NCI-H1694 treated with DMSO at 0.1 percent for 48 hours (cell line): ENCODE measurements around the gene PML.

Experiments used
- DNase-seq: peaks from one replicate; lab custom pipeline; 2025; lab: John Stamatoyannopoulos, UW

The PML gene, protein sequence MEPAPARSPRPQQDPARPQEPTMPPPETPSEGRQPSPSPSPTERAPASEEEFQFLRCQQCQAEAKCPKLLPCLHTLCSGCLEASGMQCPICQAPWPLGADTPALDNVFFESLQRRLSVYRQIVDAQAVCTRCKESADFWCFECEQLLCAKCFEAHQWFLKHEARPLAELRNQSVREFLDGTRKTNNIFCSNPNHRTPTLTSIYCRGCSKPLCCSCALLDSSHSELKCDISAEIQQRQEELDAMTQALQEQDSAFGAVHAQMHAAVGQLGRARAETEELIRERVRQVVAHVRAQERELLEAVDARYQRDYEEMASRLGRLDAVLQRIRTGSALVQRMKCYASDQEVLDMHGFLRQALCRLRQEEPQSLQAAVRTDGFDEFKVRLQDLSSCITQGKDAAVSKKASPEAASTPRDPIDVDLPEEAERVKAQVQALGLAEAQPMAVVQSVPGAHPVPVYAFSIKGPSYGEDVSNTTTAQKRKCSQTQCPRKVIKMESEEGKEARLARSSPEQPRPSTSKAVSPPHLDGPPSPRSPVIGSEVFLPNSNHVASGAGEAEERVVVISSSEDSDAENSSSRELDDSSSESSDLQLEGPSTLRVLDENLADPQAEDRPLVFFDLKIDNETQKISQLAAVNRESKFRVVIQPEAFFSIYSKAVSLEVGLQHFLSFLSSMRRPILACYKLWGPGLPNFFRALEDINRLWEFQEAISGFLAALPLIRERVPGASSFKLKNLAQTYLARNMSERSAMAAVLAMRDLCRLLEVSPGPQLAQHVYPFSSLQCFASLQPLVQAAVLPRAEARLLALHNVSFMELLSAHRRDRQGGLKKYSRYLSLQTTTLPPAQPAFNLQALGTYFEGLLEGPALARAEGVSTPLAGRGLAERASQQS

GRCh38 chr15:73994413-73994883 is at the start of gene PML:
TSS of gene PML (plus strand) at chr15:73994716. CDS start at chr15:73994813, 97 bp downstream.
- peak; percentile 79 for DNase-seq

GRCh38 chr15:73945130-73945508 is 49.4 kb upstream of the PML start:
- DNase-seq: no peak

GRCh38 chr15:73946046-73946721 is 48.3 kb upstream of the PML start:
- DNase-seq: no peak

GRCh38 chr15:73946795-73947370 is 47.6 kb upstream of the PML start:
- no peak for DNase-seq

DNA sequence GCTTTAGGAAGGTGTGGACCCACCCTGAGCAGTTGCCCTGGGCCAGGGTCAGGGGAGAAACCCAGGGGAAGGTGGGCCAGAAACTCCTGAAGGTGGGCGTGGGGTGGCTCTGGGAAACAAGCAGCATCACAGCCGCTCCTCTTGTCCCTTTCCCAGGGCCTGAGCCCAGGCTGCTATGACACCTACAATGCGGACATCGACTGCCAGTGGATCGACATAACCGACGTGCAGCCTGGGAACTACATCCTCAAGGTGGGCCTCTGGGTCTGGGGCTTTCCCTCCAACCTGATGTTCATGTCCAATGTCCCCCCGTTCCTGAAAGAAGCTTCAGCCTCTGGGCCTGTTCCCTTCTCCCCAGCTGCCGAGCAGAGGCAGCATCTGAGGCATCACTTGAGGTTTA is 46.9 kb upstream of the PML start:
- DNase-seq: no peak

- no peak for DNase-seq
These were observed 46.1 kb upstream of the PML start for GRCh38 chr15:73948396-73948795.

GRCh38 chr15:73948982-73949381 is 45.5 kb upstream of the PML start:
- DNase-seq: no peak

GRCh38 chr15:73949496-73949895 is 45.0 kb upstream of the PML start:
- no peak for DNase-seq

- no peak for DNase-seq
These were observed 44.1 kb upstream of the PML start for GRCh38 chr15:73950479-73950830.

DNA sequence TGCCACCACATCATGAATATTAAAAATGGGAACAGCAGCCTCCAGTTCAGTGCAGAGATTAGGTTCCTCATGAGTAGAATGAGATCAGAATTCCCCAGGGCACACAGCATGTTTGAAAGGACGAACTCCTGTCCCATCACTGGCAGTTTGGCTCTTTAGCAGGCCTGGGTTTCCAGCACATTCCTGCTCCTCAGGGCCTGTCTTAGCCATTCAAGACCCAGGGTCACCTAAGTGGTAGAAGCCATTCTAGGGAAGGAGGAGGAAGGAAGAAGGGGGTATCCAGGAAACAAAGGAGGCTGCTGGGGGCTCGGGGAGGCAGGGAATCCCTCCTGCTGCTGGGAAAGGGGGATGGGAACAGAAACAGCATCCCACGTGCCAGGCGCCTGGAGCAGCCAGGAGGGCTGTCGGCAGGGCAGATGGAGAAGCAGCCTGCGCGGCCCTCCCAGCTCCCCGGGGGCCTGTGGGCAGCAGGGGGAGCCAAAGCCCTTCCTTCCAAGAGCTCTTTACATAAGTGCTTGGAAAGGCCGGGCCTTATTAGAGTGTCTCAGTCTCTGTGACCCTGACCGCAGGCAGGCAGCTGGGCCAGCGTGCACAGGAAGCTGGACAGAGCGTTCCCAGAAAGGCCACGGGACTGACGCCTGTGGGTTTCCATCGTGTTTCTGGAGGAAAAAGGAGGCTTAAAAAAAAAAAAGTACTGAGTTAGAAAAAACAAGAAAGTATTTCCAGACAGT is 43.5 kb upstream of the PML start:
- DNase-seq: peak; percentile 85

DNA sequence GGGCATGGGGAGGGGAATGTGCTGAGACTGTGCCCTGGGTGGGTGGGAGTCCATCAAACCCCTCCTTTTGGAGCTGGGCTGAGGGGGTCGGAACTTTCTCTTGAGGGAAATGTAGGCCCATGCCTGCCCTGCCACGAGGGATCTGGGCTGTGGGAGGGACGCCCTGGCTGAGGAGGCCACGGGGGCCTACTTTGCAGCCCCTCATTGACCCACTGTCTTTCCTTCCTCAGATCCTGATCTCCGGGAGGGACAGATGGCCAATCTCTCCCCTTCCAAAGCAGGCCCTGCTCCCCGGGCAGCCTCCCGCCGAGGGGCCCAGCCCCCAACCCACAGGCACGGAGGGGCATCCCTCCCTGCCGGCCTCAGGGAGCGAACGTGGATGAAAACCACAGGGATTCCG is 42.9 kb upstream of the PML start:
- no peak for DNase-seq

- DNase-seq: no peak
These were observed 42.2 kb upstream of the PML start for GRCh38 chr15:73952171-73952912.

DNA sequence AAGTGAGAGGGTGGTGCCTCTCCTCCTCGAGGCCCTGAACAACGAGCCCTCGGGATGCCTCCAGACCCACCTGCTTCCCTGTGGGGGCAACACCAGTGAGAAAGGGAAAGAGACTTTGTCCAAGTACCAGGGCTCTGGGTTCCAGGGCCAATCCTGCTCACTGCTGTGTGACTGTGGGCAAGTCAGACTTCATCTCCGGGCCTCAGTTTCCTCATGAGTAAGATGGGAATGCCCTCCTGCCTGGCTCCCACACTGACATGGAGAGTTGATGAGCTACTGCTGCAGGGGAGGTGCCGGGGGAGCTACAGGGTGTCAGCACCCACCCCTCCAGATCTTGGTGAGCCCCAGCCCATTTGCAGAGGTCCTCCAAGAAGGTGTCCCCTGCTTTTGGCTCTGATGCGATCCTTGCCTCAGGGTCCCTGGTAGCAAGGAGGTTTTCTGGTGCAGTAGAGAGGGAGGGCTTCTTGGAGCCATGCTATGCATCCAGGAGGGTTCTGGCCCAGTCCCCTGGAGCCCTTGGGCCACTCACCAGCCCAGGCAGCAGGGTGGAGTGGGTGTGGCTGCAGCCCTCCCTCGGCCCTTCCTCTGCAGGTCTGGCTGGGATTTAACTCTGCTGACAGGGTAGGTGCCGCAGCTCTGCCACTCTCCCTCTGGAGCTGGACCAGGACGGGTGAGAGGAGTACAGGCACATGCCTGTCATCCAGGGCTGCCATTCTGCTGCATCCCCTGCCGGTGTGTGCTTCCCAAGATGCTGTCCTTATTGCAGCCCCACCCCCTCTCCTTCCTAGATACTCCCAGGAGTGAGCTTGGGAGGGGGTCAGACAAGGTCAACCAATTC is 41.4 kb upstream of the PML start:
- no peak for DNase-seq

DNA sequence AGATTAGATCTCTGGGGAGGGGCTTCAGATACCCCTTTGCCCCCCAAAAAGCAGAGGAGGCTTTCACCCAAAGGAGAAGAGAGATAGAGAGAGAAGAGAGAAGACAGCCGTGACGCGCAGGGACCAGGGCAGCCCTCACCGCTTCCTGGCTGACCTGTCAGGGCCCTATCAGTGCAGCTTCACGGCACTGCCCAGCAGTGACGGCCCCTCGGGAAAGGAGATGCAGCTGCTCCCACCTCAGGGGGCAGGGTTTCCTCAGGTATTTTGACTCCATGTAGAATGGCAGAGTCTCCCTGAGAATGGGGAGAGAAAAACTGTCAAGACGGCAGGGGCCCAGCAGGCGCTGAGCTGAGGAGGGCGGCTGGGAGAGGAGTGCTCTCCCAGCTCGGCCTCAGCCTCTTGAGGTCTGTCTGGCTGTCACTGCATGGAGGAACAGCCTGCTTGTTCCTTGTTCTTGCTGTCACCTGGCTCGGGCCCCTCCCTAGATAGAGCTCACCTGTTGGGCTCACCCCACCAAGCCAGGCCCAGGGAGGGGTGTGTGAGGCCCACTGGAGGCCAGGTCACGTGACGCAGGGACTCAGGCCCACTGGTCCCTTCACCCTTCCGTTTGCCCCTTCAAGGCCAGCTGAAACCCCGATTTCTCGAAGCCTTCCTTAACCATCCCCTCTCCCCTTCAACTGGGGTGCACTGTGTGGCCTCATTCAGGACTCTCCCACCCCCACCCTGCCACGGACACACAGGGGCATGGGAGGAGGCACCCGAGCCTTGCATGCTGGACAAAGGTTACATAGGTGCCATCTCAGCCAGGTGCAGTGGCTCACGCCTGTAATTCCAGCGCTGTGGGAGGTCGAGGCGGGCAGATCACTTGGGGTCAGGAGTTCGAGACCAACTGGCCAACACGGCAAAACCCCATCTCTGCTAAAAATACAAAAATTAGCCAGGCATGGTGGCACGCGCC is 40.0 kb upstream of the PML start:
- no peak for DNase-seq

GRCh38 chr15:73955326-73955725 is 39.2 kb upstream of the PML start:
- no peak for DNase-seq

DNA sequence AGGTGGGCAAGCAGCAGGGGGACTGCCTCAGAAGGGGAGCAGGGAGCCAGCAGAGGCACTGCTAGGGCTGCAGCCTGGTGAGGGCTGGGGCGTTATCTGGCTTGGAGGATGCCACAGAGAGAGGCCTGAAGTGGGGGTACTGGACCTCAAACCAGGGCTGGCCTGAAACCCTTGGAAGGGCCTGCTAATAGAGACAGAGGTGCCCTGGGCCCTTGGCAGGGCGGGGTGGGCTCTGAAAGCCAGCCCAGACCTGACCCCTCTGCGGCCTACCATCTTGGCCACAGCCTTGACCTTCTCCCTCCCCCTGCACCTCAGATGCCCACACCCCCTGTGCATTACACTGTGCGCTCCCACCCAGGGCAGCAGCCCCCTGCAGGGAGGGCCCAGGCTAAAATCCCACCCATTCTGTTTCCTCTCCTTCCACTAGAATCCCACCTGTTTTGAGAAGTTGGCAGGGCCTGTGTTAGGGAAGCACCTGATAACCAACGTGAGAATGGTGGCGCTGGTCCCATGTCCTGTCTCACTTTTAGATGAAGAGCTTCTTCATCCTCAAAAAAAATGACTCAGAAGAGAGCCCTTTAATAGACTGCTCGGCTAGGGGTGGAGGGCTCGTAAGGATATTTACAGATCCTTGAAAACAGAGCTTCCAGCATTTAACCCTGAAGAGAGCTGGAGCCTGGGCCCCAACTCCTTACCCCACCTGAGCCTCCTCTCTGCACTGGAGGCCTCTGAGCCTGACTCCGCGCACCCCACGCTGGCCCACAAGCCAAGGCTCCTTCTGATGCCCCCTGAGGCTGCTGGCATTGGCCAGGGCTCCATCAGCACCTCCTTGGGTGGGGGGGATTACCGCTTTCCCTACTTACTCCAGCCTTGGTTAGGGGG is 38.4 kb upstream of the PML start:
- no peak for DNase-seq

- no peak for DNase-seq
These were observed 37.8 kb upstream of the PML start for GRCh38 chr15:73956743-73957135.

DNA sequence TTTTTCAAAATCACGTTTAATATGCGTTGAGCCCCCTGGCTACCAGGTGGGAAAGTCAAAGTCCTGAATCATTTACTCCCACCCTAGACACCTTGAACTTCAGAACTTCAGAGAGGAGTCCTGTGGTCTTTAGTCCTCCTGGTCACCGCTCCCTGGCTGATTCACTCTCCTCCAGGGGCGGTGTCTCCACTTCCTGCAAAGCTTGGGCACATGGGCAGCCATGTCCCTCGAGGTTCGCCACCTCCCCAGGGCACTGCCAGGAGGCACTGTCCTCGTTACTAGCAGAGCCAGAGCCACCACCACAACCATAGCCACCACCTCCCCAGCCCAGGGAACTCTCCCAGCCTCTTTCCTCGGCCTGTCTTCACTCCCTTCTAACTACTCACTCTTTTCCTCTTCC is 37.2 kb upstream of the PML start:
- DNase-seq: no peak
